Smooth muscle cell of the coronary artery (primary cell): Measurements from ENCODE around the gene CFAP46. TPM values are rescaled to one million over a fixed set of nuclear protein-coding genes. Genes with fewer than 3 reads are reported as not detected.

Source experiments
- total RNA-seq: library from RNA; depleted of rRNA; stranded (reverse); fragments of >200 nt; gene quantifications from 2 replicates; pipeline ENCODE4 v1.2.3, GENCODE V29; 2014; ENCODE audit warnings: low replicate concordance

Gene CFAP46
- 0.12 and 0.38 TPM in 2 replicates for total RNA-seq

GRCh38 chr10:132942101-132943057 lies at the start of gene CFAP46:
Gene CFAP46 (minus strand): TSS chr10:132942570. CDS start chr10:132942484, 86 bp downstream.

GRCh38 chr10:132785723-132786475 lies 156.5 kb downstream of the CFAP46 start, which contains the start of gene NKX6-2:
Gene NKX6-2 (minus strand): TSS chr10:132786147. CDS start chr10:132785948, 199 bp downstream.

Other genes with a start within 250 kb of the CFAP46 start
- not detected in 2 replicates for gene NKX6-2, start 156.4 kb downstream of the CFAP46 start, total RNA-seq
- gene ADGRA1, start 145.4 kb upstream of the CFAP46 start, total RNA-seq, result not detected in 2 replicates
- 0.23 and 1.6 TPM in 2 replicates for gene KNDC1, start 217.6 kb upstream of the CFAP46 start, total RNA-seq